ENCODE measurements around the gene TSPAN5. TPM values are rescaled to one million over a fixed set of nuclear protein-coding genes. Genes with fewer than 3 reads are reported as not detected.

The TSPAN5 gene
- total and polyA plus RNA-seq, 9 of the 15 experiments (the other 6 are each of a cell fraction or from before 2014, with no cell fraction given): 0.58 to 6.6 (median 0.73) TPM

- 7% methylated on average over 3 of the region's 3 CpGs for WGBS (ENCODE audit: insufficient coverage, low coverage, missing lambda C conversion rate)
- Histone ChIP-seq H3K9me1 (ENCODE audit: control insufficient read depth, insufficient read depth, low read length) (no peaks in the 10 kb centered on the region), H4K20me1 (replicated peaks; ENCODE audit: control insufficient read depth, insufficient read depth, low read length) (no peaks in the 10 kb centered on the region), H3K79me2 (ENCODE audit: control insufficient read depth, insufficient read depth, low read length) (no peaks in the 10 kb centered on the region), H3K4me1 (replicated peaks in 1 of 2; ENCODE audit: control insufficient read depth in 2 of 2, insufficient read depth in 2 of 2, low read length in 2 of 2) (no peaks in the 10 kb centered on the region; a peak in 1 of 5 replicates), H3K4me2 (ENCODE audit: insufficient read depth, low read length) (no peak overlapping the region), H3K9me3 (replicated peaks; ENCODE audit: control insufficient read depth, insufficient read depth, low read depth, low read length) (no peaks in the 10 kb centered on the region), H3K9ac (ENCODE audit: insufficient read depth in 1 of 2, low read depth in 2 of 2, low read length in 2 of 2) (no peak overlapping the region), H3K36me3 (ENCODE audit: control insufficient read depth, insufficient read depth, low read length) (no peaks in the 10 kb centered on the region), H3K27ac (ENCODE audit: extremely low read depth, low read depth, low read length) (no peak overlapping the region), H3K4me3 (no peak overlapping the region), H2AFZ (ENCODE audit: low read depth, low read length) (no peak overlapping the region), H3K27me3 (ENCODE audit: control insufficient read depth in 2 of 2, insufficient read depth in 2 of 2, low read length in 2 of 2) (no peaks in the 10 kb centered on the region)
- in situ Hi-C loops (cut with MboI) (no loop called here), intact Hi-C loops (cut with micrococcal nuclease) (no loop called here)
- CTCF ChIA-PET (ENCODE audit: low intra/inter-chr PET ratio): no interaction called here
- DNase-seq (ENCODE audit: extremely low read depth in 1 of 4, low spot score in 3 of 4): no peak
- TF ChIP-seq VEZF1 (CRISPR knock-in tag; IDR thresholded peaks at IDR 0.05) (0 out of 2 replicates have a peak, but pooled peaks have one; percentile 23), FOSL1 (tag; conservative IDR thresholded peaks at IDR 0.05) (peak; percentile 27; the same call in 1 of the 2 replicates)
- TF ChIP-seq, protein P1, sequence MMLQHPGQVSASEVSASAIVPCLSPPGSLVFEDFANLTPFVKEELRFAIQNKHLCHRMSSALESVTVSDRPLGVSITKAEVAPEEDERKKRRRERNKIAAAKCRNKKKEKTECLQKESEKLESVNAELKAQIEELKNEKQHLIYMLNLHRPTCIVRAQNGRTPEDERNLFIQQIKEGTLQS (IDR thresholded peaks at IDR 0.05): 0 out of 2 replicates have a peak, but pooled peaks have one; percentile 5
- TF ChIP-seq, protein P1 (CRISPR knock-in tag; conservative IDR thresholded peaks at IDR 0.05): no peak
- TF ChIP-seq, protein P2, sequence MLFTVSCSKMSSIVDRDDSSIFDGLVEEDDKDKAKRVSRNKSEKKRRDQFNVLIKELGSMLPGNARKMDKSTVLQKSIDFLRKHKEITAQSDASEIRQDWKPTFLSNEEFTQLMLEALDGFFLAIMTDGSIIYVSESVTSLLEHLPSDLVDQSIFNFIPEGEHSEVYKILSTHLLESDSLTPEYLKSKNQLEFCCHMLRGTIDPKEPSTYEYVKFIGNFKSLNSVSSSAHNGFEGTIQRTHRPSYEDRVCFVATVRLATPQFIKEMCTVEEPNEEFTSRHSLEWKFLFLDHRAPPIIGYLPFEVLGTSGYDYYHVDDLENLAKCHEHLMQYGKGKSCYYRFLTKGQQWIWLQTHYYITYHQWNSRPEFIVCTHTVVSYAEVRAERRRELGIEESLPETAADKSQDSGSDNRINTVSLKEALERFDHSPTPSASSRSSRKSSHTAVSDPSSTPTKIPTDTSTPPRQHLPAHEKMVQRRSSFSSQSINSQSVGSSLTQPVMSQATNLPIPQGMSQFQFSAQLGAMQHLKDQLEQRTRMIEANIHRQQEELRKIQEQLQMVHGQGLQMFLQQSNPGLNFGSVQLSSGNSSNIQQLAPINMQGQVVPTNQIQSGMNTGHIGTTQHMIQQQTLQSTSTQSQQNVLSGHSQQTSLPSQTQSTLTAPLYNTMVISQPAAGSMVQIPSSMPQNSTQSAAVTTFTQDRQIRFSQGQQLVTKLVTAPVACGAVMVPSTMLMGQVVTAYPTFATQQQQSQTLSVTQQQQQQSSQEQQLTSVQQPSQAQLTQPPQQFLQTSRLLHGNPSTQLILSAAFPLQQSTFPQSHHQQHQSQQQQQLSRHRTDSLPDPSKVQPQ (CRISPR knock-in tag; IDR thresholded peaks at IDR 0.05; ENCODE audit: borderline replicate concordance): no peak
- no peak for ATAC-seq
- no peak for FAIRE-seq
- POLR2A ChIA-PET: no interaction called here
- BruUV-seq (replicated peaks): no TSS peak
Observed at GRCh38 chr4:98522636-98523395, 135.6 kb downstream of the TSPAN5 start.

Data from K562 (cell line).